HepG2 (cell line): Measurements from ENCODE around the gene TAPBP. TPM values are rescaled to one million over a fixed set of nuclear protein-coding genes. Genes with fewer than 3 reads are reported as not detected.

Experiments used
- ATAC-seq: fragments of 200-7000 bp; cut with Tn5 transposase; 3 replicates; pipeline ENCODE4 v1.9.1; 2020; ENCODE audit warnings: mild to moderate bottlenecking, moderate library complexity
- BruUV-seq: library from RNA; stranded (reverse); fragments of 400-500 nt; replicated peaks from 2 replicates; lab custom pipeline; 2021; lab: Mats Ljungman, UMichigan
- CTCF ChIA-PET: fragments of 300-600 bp; formaldehyde crosslinking; extraction: SDS; loops from one replicate; lab custom pipeline; 2021; ENCODE audit warnings: low total read pairs, inconsistent platforms, low intra/inter-chr PET ratio; lab: Yijun Ruan, JAX
- POLR2A ChIA-PET: fragments of 350-600 bp; sonication (Branson Sonifier 250); formaldehyde crosslinking; loops from one replicate; lab custom pipeline; 2020; ENCODE audit warnings: antibody characterized with exemption, inconsistent platforms; lab: Yijun Ruan, JAX
- DNase-seq: peaks from one replicate; pipeline ENCODE4 v3.0.0-alpha.2; 2015; ENCODE audit warnings: low spot score
- FAIRE-seq: peaks from 3 replicates; lab custom pipeline; 2011; peaks lifted over from hg19 to GRCh38; lab: Jason Lieb, UNC
- H2AFZ ChIP-seq: one replicate; pipeline ENCODE4 v1.6.1; 2011; ENCODE audit warnings: low read length, inconsistent platforms
- H3K27ac ChIP-seq: fragments of 300-600 bp; 3 replicates; pipeline ENCODE4 v1.8.0; 2011; ENCODE audit warnings: mixed run types, mild to moderate bottlenecking, mixed read lengths, low read length, inconsistent platforms; ENCODE audit not compliant: insufficient read depth; ENCODE audit errors: extremely low read length
- H3K27me3 ChIP-seq, 2 experiments: fragments of 200-600 bp in 1 of 2; 2 replicates in 1 of 2; 3 replicates in 1 of 2; pipeline versions ENCODE4 v1.6.0 to v1.8.0; 2011; ENCODE audit warnings: low read length in 2 of 2, mild to moderate bottlenecking in 2 of 2, moderate library complexity in 2 of 2, inconsistent platforms in 1 of 2; ENCODE audit not compliant: insufficient read depth in 2 of 2, control insufficient read depth in 1 of 2
- H3K36me3 ChIP-seq, 2 experiments: fragments of 200-600 bp in 1 of 2; replicated peaks in 1 of 2; 2 replicates in 1 of 2; 3 replicates in 1 of 2; pipeline versions ENCODE4 v1.5.1 to v1.8.0; 2011; ENCODE audit warnings: low read length in 2 of 2, inconsistent platforms in 1 of 2; ENCODE audit not compliant: insufficient read depth in 2 of 2, control insufficient read depth in 1 of 2
- H3K4me1 ChIP-seq: 2 replicates; pipeline ENCODE4 v1.5.1; 2012; ENCODE audit warnings: low read length, inconsistent platforms; ENCODE audit not compliant: insufficient read depth
- H3K4me2 ChIP-seq: 2 replicates; pipeline ENCODE4 v1.6.0; 2011; ENCODE audit warnings: low read depth, low read length, inconsistent platforms
- H3K4me3 ChIP-seq, 3 experiments: fragments of 200-600 bp in 1 of 3; sonication (generic), shearing (Covaris generic) in 1 of 3; replicated peaks in 1 of 3; 2 replicates each; pipeline ENCODE4 v1.5.1; 2011 to 2016; ENCODE audit warnings: low read length in 3 of 3, inconsistent platforms in 2 of 3, low read depth in 2 of 3, mild to moderate bottlenecking in 2 of 3, control low read depth in 1 of 3, mixed read lengths in 1 of 3; ENCODE audit not compliant: insufficient read depth in 1 of 3
- H3K79me2 ChIP-seq: one replicate; pipeline ENCODE4 v1.6.1; 2011; ENCODE audit warnings: low read length, inconsistent platforms; ENCODE audit not compliant: insufficient read depth
- H3K9ac ChIP-seq: 2 replicates; pipeline ENCODE4 v1.6.0; 2011; ENCODE audit warnings: mild to moderate bottlenecking, low read depth, low read length, inconsistent platforms; ENCODE audit not compliant: insufficient read depth
- H3K9me3 ChIP-seq: 2 replicates; pipeline ENCODE4 v1.5.1; 2012; ENCODE audit warnings: mild to moderate bottlenecking, low read length
- H4K20me1 ChIP-seq: 2 replicates; pipeline ENCODE4 v1.6.0; 2011; ENCODE audit warnings: inconsistent platforms, mild to moderate bottlenecking, low read length, moderate library complexity; ENCODE audit not compliant: insufficient read depth
- ERF ChIP-seq: IDR thresholded peaks from 2 replicates; pipeline ENCODE4 v1.6.1; 2018; ENCODE audit warnings: missing biosample characterization, missing genetic modification reagents
- HDAC2 ChIP-seq: sonication (generic); formaldehyde crosslinking; IDR thresholded peaks from 2 replicates; pipeline ENCODE4 v1.4.0; 2020; ENCODE audit warnings: missing genetic modification reagents
- TEAD3 ChIP-seq: optimal IDR thresholded peaks from 2 replicates; pipeline ENCODE3; 2016; ENCODE audit warnings: borderline replicate concordance
- ZFP62 ChIP-seq: sonication (generic); formaldehyde crosslinking; IDR thresholded peaks from 2 replicates; pipeline ENCODE4 v1.4.0; 2020; ENCODE audit warnings: missing genetic modification reagents
- ZNF256 ChIP-seq: sonication (generic); formaldehyde crosslinking; conservative IDR thresholded peaks from 2 replicates; pipeline ENCODE4 v1.4.0; 2020; ENCODE audit warnings: missing genetic modification reagents
- ZNF737 ChIP-seq: sonication (generic); formaldehyde crosslinking; IDR thresholded peaks from 2 replicates; pipeline ENCODE4 v1.5.0; 2020; ENCODE audit warnings: missing genetic modification reagents, mild to moderate bottlenecking, borderline replicate concordance
- ZNF781 ChIP-seq: sonication (generic); formaldehyde crosslinking; IDR thresholded peaks from 2 replicates; pipeline ENCODE4 v1.5.1; 2020; ENCODE audit warnings: borderline replicate concordance, mild to moderate bottlenecking, missing genetic modification reagents; ENCODE audit errors: not compliant biosample characterization
- WGBS: methylation state at CpG from one replicate; pipeline ENCODE4 v1.1.6; 2017; ENCODE audit warnings: low lambda C conversion rate; 5-methylcytosine and 5-hydroxymethylcytosine counted together
- in situ Hi-C: cut with HindIII; loops from 2 replicates; pipeline ENCODE4 v1.10.0; 2017; ENCODE audit warnings: low pct_unique_long_range_greater_than_20kb; ENCODE audit not compliant: extremely low pct_ligation_motif_present
- intact Hi-C: fragments of 100-400 bp; cut with micrococcal nuclease; formaldehyde crosslinking; loops from one replicate; pipeline ENCODE4 v1.10.0; 2022; ENCODE audit not compliant: unreplicated experiment
- polyA plus RNA-seq, 8 experiments: library from polyadenylated mRNA; depleted of rRNA in 3 of 8; stranded (reverse) in 7 of 8; unstranded in 1 of 8; fragments of >200 nt; fragmentation: Illumina TruSeq in 4 of 8; extraction: Trizol in 4 of 8; gene quantifications; 2 replicates each; pipeline versions ENCODE4 v1.2.1 to v1.2.3, GENCODE V29; 2011 to 2016; ENCODE audit warnings: low read depth in 4 of 8, missing spikeins in 1 of 8, mixed read lengths in 1 of 8; ENCODE audit not compliant: insufficient read depth in 1 of 8
- total RNA-seq, 5 experiments: library from RNA; depleted of rRNA; stranded (reverse); fragments of >200 nt; fragmentation: Illumina TruSeq; extraction: Trizol; gene quantifications; 2 replicates each; pipeline ENCODE4 v1.2.3, GENCODE V29; 2016; ENCODE audit warnings: low read depth in 1 of 5

The TAPBP gene
- total and polyA plus RNA-seq, 2 of the 13 experiments (the other 11 are each of a cell fraction or from before 2014, with no cell fraction given) = 27.4 to 32.3 TPM

DNA sequence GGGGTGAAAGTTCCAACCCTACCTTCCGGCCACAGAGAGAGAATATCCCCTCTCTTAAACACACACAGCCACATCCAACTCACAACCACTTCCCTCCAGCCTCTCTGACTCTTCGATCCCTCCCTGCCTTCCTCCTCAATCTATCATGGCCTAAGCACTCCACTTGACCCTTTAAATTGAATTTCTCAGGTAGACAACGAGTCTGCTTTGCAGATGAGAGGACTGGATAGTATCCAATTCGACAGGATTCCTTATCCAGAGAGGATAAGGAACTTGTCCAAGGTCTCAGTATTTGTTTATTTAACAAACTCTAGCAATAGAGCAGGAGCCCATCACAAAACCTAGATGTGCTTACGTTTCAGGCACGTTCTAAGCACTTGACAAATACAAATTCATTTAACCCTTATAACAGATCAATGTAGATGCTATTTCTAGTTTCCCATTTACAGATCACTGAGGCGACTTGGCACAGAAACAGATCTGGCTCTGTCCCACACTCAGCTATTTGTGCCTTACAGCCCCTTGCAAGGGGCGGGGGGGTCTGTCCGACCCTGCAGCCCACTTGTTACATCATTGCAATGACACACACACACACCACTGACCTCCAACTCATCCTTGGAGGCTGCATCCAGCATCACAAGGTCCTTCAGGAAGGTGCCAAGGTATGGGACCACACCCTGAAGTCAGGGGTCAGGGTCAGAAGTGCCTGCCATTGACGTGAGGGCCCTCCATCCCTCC lies 19.6 kb downstream of the TAPBP start:
- no peaks in the 10 kb centered on the region; a peak in 1 of 5 replicates for H3K27me3 ChIP-seq
- no peaks in the 10 kb centered on the region for H3K9me3 ChIP-seq
- H3K79me2 ChIP-seq = peaks cover 15% of the 10 kb centered on the region
- ATAC-seq (no peak), FAIRE-seq (no peak), DNase-seq (no peak)
- no peak overlapping the region for H3K27ac ChIP-seq
- intact Hi-C loops (no loop called here), in situ Hi-C loops (loop anchor here (25.0 kb wide), 1 partner anchor 118 kb away; the partner anchor contains the start of genes CUTA, PHF1 and SYNGAP1)
- POLR2A ChIA-PET = interaction anchor here (2.8 kb wide), 1 partner anchor 23 kb away, joined by 6 read pairs; the partner anchor contains the start of gene ZBTB22
- no peak overlapping the region for H3K9ac ChIP-seq
- WGBS = 88% methylated on average over 10 of the region's 10 CpGs
- no peaks in the 10 kb centered on the region for H4K20me1 ChIP-seq
- no peak for TF ChIP-seq HDAC2
- TF ChIP-seq TEAD3 = no peak
- no peak for TF ChIP-seq ZNF737 (CRISPR knock-in tag)
- TF ChIP-seq ZFP62 (CRISPR knock-in tag) = no peak
- TF ChIP-seq ERF (CRISPR knock-in tag) = no peak
- TF ChIP-seq ZNF256 = no peak
- TF ChIP-seq ZNF781 (CRISPR knock-in tag) = no peak
- no peak overlapping the region for H3K4me3 ChIP-seq
- H3K36me3 ChIP-seq = peaks cover 10 to 24% of the 10 kb centered on the region in 2 experiments
- peaks cover 26% of the 10 kb centered on the region for H3K4me1 ChIP-seq
- no peak overlapping the region for H2AFZ ChIP-seq
- CTCF ChIA-PET = no interaction called here
- no peak overlapping the region for H3K4me2 ChIP-seq
- BruUV-seq = no TSS peak
